ENCODE measurements around the gene PYY.

PYY gene

GRCh38 chr17:43914451-43914850, 39.3 kb downstream of the PYY start:
- DNase-seq (ENCODE audit: low spot score) = no peak

DNA sequence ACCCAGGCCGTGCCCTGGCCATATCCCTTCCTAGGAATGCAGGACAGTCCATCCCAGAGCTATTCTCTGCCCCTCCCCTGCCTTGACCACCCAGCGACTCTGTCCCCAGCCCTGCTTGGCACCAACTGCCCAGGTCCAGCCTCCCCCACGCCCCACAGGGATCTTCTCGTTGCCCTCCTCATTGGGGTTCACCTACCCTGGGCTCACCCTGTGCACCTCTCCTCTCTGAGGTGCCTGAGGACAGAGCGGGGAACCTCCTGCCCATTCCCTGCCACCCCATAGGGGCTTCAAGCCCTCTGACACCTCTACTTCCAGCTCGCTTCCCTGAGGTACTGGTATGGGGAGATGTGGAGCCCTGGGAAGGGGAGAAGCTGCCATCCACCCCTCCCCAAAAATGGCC, 40.2 kb downstream of the PYY start:
- DNase-seq (ENCODE audit: low spot score) = no peak

DNA sequence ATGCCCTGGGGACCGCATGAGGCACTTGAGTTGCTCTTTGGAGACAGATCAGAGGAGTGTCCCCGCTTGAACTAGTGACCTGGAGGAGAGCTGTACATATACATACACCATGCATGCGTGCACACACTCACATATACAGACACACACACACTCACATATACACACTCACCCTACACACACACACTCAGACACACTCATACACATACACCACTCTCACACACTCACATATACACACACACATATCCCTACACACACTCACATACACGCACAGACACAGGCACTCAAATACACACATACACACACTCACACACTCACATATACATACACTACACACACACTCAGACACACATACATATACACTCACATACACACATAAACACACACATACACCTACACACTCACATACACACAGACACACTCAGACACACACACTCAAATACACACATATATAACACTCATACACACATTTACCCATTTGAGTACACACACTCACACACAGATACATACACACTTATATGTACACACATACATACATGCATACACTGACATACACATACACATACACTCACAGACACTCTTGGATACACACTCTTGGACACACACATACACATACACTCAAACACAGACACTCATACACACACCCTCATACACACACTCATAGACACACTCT, 41.0 kb downstream of the PYY start:
- DNase-seq (ENCODE audit: low spot score) = no peak

DNA sequence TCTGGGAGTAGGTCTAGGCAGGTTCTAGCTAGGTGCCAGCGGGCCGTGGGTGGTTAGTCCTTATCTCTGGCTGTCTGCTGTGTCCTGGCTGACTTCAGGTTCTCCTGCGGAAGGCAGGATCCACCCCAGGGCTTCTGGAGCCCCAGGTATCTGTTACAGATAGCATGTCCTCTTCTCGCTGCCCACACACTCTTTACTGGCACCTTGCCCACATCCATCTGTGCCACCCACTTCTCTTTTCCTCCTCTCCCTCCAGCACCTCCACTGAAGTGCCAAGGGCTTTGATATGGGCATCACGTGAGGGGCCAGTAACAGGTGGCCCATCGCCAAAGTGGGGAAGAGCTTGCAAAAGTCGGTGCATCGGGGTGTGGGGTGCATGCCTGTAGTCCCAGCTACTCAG, 41.8 kb downstream of the PYY start:
- DNase-seq (ENCODE audit: low spot score) = no peak

DNA sequence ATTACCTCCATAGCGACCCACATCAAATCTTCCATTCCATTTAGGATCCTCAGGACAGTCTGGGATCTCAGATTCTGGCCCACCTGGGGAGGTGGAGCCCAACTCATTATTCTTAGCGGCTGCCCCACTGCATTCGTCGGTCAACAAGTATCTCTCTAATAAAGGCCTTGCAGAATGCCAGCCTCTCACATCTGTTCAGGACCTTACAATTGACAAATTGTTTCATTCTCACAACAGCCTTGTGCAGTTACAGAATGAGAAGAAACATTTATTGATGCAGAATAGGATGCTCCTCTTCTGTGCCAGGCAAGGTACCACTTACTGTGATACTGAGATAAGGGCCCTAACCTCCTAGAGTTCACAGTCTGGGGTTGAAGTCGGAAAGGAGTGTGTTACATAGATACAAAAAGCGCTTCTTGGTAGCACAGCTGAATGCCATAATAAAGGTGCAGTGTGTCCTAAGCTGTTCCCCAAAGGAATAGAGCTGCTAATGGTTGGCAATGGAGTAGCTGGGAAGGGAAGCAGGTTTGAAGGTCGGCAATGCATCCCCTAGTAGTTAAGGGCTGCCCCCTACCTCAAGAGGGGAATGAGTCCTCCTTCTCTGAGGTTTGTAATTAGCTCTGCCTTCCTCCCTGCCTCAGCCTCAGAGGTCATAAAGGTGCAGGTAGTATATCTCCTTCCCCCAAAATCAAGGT, 44.1 kb downstream of the PYY start:
- no peak for DNase-seq (ENCODE audit: low spot score)

DNA sequence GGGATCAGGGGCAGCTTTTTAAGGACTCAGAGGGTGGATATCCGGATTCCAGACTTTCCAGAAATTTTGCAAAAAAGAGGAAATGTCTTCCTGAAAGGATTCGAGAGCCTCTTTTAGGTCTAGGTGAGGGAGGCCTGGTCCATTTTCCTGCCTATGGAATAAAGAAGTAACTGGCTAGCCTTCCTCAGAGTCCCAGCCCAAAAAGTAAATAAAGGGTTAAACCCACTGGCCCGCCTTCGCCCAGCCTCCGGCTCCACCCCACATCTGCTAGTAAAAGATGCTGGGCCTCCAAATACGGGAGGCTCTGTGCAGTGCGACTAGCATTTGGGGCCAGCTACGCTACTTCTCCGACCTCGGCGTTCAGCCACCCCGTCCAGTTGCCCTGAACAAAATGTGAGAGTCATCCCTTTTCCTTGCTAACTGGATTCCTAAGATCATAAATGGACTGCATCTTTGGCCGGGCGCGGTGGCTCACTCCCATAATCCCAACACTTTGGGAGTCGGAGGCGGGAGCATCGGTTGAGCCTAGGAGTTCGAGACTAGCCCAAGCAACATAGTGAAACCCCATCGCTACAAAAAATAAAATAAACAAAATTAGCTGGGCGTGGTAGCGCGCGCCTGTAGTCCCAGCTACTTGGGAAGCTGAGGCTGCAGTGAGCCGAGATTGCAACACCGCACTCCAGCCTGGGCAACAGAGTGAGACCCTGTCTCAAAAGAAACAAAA, 45.6 kb downstream of the PYY start:
- DNase-seq (ENCODE audit: low spot score) = peak; percentile 54

DNA sequence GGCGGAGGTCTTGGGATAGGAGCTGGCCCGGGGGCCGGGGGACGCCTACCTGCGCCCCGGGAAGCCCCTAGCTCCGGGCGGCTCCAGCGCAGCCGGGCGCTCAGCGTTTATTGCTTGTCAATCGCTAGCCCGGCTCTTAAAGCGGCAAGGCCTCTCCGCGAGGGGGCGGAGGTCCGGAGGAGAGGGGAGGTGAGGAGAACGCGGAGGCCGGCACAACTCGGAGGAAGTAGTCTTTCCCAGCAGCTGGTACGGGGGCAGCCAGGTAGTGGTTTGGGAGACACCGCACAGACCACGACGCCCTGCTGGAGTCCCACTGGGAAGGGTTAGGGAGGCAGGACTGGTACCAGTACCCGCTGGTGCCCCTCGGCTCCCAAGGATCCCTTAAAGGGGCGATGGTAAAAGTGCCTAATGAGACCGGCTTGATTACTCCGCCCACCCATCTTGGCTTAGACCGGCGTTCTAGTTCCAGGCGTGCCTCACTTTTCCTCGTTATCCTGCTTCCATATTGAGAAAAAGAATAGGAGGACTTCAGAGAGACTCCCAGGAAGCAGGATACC, 46.2 kb downstream of the PYY start, which contains the start of gene MPP2:
MPP2 (minus strand) TSS at position 112 of the 557 bp plus-strand sequence. CDS start 3,076 bp downstream, outside the sequence.
- peak; percentile 49 for DNase-seq (ENCODE audit: low spot score)

DNA sequence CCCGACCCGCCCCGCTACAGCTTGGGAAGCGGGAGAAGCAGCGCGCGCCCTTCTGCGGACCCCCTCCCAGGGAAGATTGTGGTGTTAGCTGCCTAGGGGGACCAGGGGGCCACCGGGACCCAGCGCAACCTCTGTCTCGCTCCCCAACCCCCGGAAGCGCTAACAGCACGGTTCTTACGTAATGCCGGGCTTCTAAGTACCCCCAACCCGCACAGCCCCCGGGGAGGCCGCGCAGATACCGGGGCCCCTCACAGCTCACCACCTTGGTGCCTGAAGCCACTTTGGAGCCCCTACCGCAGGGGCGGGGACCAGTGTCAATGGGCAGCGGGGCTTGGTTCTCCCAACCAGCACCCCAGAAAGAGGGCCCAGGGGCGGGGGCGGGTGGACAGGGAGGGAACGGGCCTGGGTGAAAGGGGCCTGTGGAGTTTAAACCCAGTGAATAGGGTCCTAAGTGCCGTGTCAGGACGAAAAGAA, 46.8 kb downstream of the PYY start:
- no peak for DNase-seq (ENCODE audit: low spot score)

DNA sequence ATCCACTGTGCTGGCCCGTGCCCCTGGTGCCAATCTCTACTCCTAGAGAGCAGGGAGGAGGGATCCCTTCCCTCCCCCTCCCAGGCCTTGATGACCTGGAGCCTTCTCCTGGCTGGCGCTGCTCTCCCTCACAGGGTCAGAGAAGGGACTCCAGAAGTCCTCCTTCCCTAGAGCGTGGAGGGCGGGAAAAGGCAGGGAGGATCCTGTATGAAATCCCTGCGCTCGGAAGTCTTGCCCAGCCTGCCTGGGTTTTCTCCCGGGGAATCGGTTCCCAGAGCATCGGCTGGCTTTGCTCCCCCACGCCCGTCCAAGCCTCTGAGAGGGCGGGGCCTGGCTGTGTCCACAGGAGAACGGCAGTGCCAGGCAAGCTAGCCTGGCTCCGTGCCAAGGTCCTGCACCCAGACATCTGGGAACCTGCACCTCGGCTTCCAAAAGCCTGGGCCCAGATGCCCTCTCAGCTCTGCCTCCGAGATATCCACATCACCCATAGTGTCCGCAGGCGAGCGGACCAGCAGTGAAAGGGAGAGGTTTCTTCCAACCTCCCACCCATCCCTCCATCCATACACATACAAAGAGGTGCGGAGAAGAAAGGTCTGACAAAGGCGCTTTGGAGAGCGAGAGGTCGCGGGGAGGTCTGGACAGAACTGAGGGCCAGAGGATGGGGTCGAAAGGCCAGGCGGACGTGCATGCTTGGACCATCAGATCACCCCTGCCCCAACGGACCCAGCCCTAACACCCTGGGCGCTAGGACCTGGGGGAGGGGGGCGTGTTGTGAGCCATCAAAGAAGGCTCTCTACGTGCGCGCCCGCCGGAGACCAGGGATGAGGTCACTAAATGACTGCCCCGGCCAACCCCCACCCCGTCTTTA, 47.5 kb downstream of the PYY start:
- DNase-seq (ENCODE audit: low spot score) = peak; percentile 39

DNA sequence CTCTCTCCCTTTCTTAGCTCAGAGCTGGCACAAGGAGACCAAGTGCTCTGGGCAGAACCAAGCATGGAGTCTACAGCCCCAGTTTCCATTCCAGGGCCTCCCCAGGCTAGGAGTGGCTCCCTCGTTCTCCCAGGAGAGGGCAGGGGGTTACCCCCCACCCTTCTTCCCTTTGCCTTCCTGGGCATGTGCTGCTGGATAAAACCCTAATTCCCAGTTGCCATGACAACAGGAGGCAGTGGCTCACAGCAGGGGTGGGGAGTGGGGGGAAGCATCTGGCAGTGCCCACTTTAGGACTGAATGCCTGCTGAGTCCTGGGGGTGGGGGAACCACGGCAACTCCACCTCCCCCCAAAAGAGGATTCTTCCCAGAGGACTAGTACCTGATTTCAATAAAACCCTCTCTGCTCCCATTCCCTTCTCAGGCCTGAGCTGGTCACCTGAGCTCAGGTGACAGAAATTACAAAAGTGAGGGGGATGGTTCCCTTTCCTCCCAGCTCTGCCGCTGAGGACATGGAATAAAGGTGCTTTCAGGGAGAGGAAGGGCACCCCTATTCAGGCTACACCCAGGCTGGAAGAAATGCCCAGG, 48.2 kb downstream of the PYY start:
- no peak for DNase-seq (ENCODE audit: low spot score)
